Astrocyte of the hippocampus (primary cell): ENCODE measurements around the gene MPI.

Experiments
- DNase-seq: peaks from one replicate; pipeline ENCODE4 v3.0.0; 2011; ENCODE audit warnings: low read depth, low spot score

Gene MPI

GRCh38 chr15:74889883-74890664 is at the start of gene MPI:
MPI (plus strand) TSS chr15:74890042; CDS start chr15:74890074, 32 bp downstream.
- DNase-seq: peak; percentile 93

- DNase-seq: no peak
These were observed 48.7 kb upstream of the MPI start for GRCh38 chr15:74840851-74841775.

GRCh38 chr15:74841891-74842373 is 47.9 kb upstream of the MPI start:
- DNase-seq: no peak

GRCh38 chr15:74842581-74843444 is 47.0 kb upstream of the MPI start, which contains the start of gene ULK3:
ULK3 (minus strand) TSS chr15:74843156; CDS start chr15:74843105, 51 bp downstream.
- DNase-seq: peak; percentile 96

GRCh38 chr15:74843445-74843828 is 46.4 kb upstream of the MPI start:
- no peak for DNase-seq

GRCh38 chr15:74843891-74844299 is 45.9 kb upstream of the MPI start:
- no peak for DNase-seq

- no peak for DNase-seq
These were observed 45.3 kb upstream of the MPI start for GRCh38 chr15:74844319-74845207.

GRCh38 chr15:74845208-74845568 is 44.7 kb upstream of the MPI start:
- DNase-seq: no peak

GRCh38 chr15:74845581-74845980 is 44.3 kb upstream of the MPI start:
- no peak for DNase-seq

- peak; percentile 22 for DNase-seq
These were observed 42.4 kb upstream of the MPI start for GRCh38 chr15:74847432-74847831.

- DNase-seq: no peak
These were observed 39.4 kb upstream of the MPI start for GRCh38 chr15:74850393-74850792.

- no peak for DNase-seq
These were observed 37.9 kb upstream of the MPI start for GRCh38 chr15:74851960-74852359.

- DNase-seq: no peak
These were observed 35.3 kb upstream of the MPI start for GRCh38 chr15:74854453-74855022.

GRCh38 chr15:74855857-74856256 is 34.0 kb upstream of the MPI start:
- DNase-seq: no peak

GRCh38 chr15:74856537-74856936 is 33.3 kb upstream of the MPI start:
- DNase-seq: no peak

GRCh38 chr15:74857082-74857655 is 32.7 kb upstream of the MPI start:
- DNase-seq: no peak

GRCh38 chr15:74857671-74858368 is 32.0 kb upstream of the MPI start:
- no peak for DNase-seq

- DNase-seq: no peak
These were observed 31.5 kb upstream of the MPI start for GRCh38 chr15:74858369-74858740.
